NT2/D1 (cell line): ENCODE measurements around the gene TIPIN.

Experiments
- SUZ12 ChIP-seq: IDR thresholded peaks from 2 replicates; pipeline ENCODE4 v1.6.1; 2011; ENCODE audit not compliant: insufficient read length, insufficient read depth; ENCODE audit errors: extremely low read depth
- YY1 ChIP-seq: IDR thresholded peaks from 2 replicates; pipeline ENCODE4 v1.6.1; 2011; ENCODE audit not compliant: insufficient read length, insufficient read depth

DNA sequence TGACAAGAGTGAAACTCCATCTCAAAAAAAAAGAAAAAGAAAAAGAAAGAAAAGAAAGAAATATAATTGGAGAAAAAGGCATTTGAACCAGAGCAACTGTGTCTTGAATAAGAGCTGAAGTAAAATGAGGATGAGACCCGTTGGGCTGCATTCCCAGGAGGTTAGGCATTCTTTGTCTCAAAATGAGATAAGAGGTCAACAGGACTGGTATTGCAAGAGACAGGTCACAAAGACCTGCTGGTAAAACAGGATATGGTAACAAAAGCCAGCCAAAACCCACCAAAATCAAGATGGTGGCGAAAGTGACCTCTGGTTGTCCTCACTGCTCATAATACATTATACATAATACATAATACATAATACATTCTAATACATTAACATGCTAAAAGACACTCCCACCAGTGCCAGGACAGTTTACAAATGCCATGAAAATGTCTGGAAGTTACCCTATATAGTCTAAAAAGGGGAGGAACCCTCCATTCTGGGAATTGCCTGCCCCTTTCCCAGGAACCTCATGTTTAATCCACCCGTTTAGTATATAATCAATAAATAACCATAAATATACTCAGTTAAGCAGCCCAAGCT lies 8.6 kb upstream of the TIPIN start:
- no peak for TF ChIP-seq SUZ12
- TF ChIP-seq YY1 = no peak
